HepG2 (cell line): ENCODE measurements around the gene BID. TPM values are rescaled to one million over a fixed set of nuclear protein-coding genes. Genes with fewer than 3 reads are reported as not detected.
"Not testable (repeated sequence)": the region's sequence is repeated elsewhere in the genome, so short reads cannot be mapped to it uniquely, and the experiment has no call there.

ENCODE experiments used
- ATAC-seq: fragments of 200-7000 bp; cut with Tn5 transposase; 3 replicates; pipeline ENCODE4 v1.9.1; 2020; ENCODE audit warnings: mild to moderate bottlenecking, moderate library complexity
- BruUV-seq: library from RNA; stranded (reverse); fragments of 400-500 nt; replicated peaks from 2 replicates; lab custom pipeline; 2021; lab: Mats Ljungman, UMichigan
- CTCF ChIA-PET: fragments of 300-600 bp; formaldehyde crosslinking; extraction: SDS; loops from one replicate; lab custom pipeline; 2021; ENCODE audit warnings: low total read pairs, inconsistent platforms, low intra/inter-chr PET ratio; lab: Yijun Ruan, JAX
- POLR2A ChIA-PET: fragments of 350-600 bp; sonication (Branson Sonifier 250); formaldehyde crosslinking; loops from one replicate; lab custom pipeline; 2020; ENCODE audit warnings: antibody characterized with exemption, inconsistent platforms; lab: Yijun Ruan, JAX
- DNase-seq: peaks from one replicate; pipeline ENCODE4 v3.0.0-alpha.2; 2015; ENCODE audit warnings: low spot score
- FAIRE-seq: peaks from 3 replicates; lab custom pipeline; 2011; peaks lifted over from hg19 to GRCh38; lab: Jason Lieb, UNC
- H2AFZ ChIP-seq: one replicate; pipeline ENCODE4 v1.6.1; 2011; ENCODE audit warnings: low read length, inconsistent platforms
- H3K27ac ChIP-seq: fragments of 300-600 bp; 3 replicates; pipeline ENCODE4 v1.8.0; 2011; ENCODE audit warnings: mixed run types, mild to moderate bottlenecking, mixed read lengths, low read length, inconsistent platforms; ENCODE audit not compliant: insufficient read depth; ENCODE audit errors: extremely low read length
- H3K27me3 ChIP-seq, 2 experiments: fragments of 200-600 bp in 1 of 2; 2 replicates in 1 of 2; 3 replicates in 1 of 2; pipeline versions ENCODE4 v1.6.0 to v1.8.0; 2011; ENCODE audit warnings: low read length in 2 of 2, mild to moderate bottlenecking in 2 of 2, moderate library complexity in 2 of 2, inconsistent platforms in 1 of 2; ENCODE audit not compliant: insufficient read depth in 2 of 2, control insufficient read depth in 1 of 2
- H3K36me3 ChIP-seq, 2 experiments: fragments of 200-600 bp in 1 of 2; replicated peaks in 1 of 2; 2 replicates in 1 of 2; 3 replicates in 1 of 2; pipeline versions ENCODE4 v1.5.1 to v1.8.0; 2011; ENCODE audit warnings: low read length in 2 of 2, inconsistent platforms in 1 of 2; ENCODE audit not compliant: insufficient read depth in 2 of 2, control insufficient read depth in 1 of 2
- H3K4me1 ChIP-seq: 2 replicates; pipeline ENCODE4 v1.5.1; 2012; ENCODE audit warnings: low read length, inconsistent platforms; ENCODE audit not compliant: insufficient read depth
- H3K4me2 ChIP-seq: 2 replicates; pipeline ENCODE4 v1.6.0; 2011; ENCODE audit warnings: low read depth, low read length, inconsistent platforms
- H3K4me3 ChIP-seq, 3 experiments: fragments of 200-600 bp in 1 of 3; sonication (generic), shearing (Covaris generic) in 1 of 3; replicated peaks in 1 of 3; 2 replicates each; pipeline ENCODE4 v1.5.1; 2011 to 2016; ENCODE audit warnings: low read length in 3 of 3, inconsistent platforms in 2 of 3, low read depth in 2 of 3, mild to moderate bottlenecking in 2 of 3, control low read depth in 1 of 3, mixed read lengths in 1 of 3; ENCODE audit not compliant: insufficient read depth in 1 of 3
- H3K79me2 ChIP-seq: one replicate; pipeline ENCODE4 v1.6.1; 2011; ENCODE audit warnings: low read length, inconsistent platforms; ENCODE audit not compliant: insufficient read depth
- H3K9ac ChIP-seq: 2 replicates; pipeline ENCODE4 v1.6.0; 2011; ENCODE audit warnings: mild to moderate bottlenecking, low read depth, low read length, inconsistent platforms; ENCODE audit not compliant: insufficient read depth
- H3K9me3 ChIP-seq: 2 replicates; pipeline ENCODE4 v1.5.1; 2012; ENCODE audit warnings: mild to moderate bottlenecking, low read length
- H4K20me1 ChIP-seq: 2 replicates; pipeline ENCODE4 v1.6.0; 2011; ENCODE audit warnings: inconsistent platforms, mild to moderate bottlenecking, low read length, moderate library complexity; ENCODE audit not compliant: insufficient read depth
- CEBPB ChIP-seq: IDR thresholded peaks from 2 replicates; pipeline ENCODE4 v1.6.1; 2011; ENCODE audit warnings: low read depth, low read length, improper control_type of control experiment, borderline replicate concordance
- JUND ChIP-seq: sonication (generic); formaldehyde crosslinking; IDR thresholded peaks from 2 replicates; pipeline ENCODE4 v1.8.0; 2022; ENCODE audit warnings: mild to moderate bottlenecking, missing genetic modification reagents
- KMT2A ChIP-seq: sonication (generic); formaldehyde crosslinking; IDR thresholded peaks from 2 replicates; pipeline ENCODE4 v1.4.0; 2020; ENCODE audit warnings: missing genetic modification reagents
- ZNF792 ChIP-seq: IDR thresholded peaks from 2 replicates; pipeline ENCODE4 v1.6.1; 2016
- WGBS: methylation state at CpG from one replicate; pipeline ENCODE4 v1.1.6; 2017; ENCODE audit warnings: low lambda C conversion rate; 5-methylcytosine and 5-hydroxymethylcytosine counted together
- in situ Hi-C: cut with HindIII; loops from 2 replicates; pipeline ENCODE4 v1.10.0; 2017; ENCODE audit warnings: low pct_unique_long_range_greater_than_20kb; ENCODE audit not compliant: extremely low pct_ligation_motif_present
- intact Hi-C: fragments of 100-400 bp; cut with micrococcal nuclease; formaldehyde crosslinking; loops from one replicate; pipeline ENCODE4 v1.10.0; 2022; ENCODE audit not compliant: unreplicated experiment
- polyA plus RNA-seq, 8 experiments: library from polyadenylated mRNA; depleted of rRNA in 3 of 8; stranded (reverse) in 7 of 8; unstranded in 1 of 8; fragments of >200 nt; fragmentation: Illumina TruSeq in 4 of 8; extraction: Trizol in 4 of 8; gene quantifications; 2 replicates each; pipeline versions ENCODE4 v1.2.1 to v1.2.3, GENCODE V29; 2011 to 2016; ENCODE audit warnings: low read depth in 4 of 8, missing spikeins in 1 of 8, mixed read lengths in 1 of 8; ENCODE audit not compliant: insufficient read depth in 1 of 8
- total RNA-seq, 5 experiments: library from RNA; depleted of rRNA; stranded (reverse); fragments of >200 nt; fragmentation: Illumina TruSeq; extraction: Trizol; gene quantifications; 2 replicates each; pipeline ENCODE4 v1.2.3, GENCODE V29; 2016; ENCODE audit warnings: low read depth in 1 of 5
- TF ChIP-seq, protein P1 (sequence below): sonication (generic); formaldehyde crosslinking; conservative IDR thresholded peaks from 2 replicates; pipeline ENCODE4 v1.4.0; 2020; ENCODE audit warnings: mild to moderate bottlenecking, missing genetic modification reagents, moderate library complexity

The BID gene
- total and polyA plus RNA-seq, 2 of the 13 experiments (the other 11 are each of a cell fraction or from before 2014, with no cell fraction given) = 35.3 to 51.7 TPM

- H3K27ac ChIP-seq = no peak overlapping the region
- ChIA-PET POLR2A (no interaction called here), CTCF (no interaction called here)
- no peaks in the 10 kb centered on the region for H3K27me3 ChIP-seq
- no peaks in the 10 kb centered on the region for H3K79me2 ChIP-seq
- no peaks in the 10 kb centered on the region for H4K20me1 ChIP-seq
- intact Hi-C loops (no loop called here), in situ Hi-C loops (loop anchor here (5.0 kb wide), 1 partner anchor 38 kb away; no protein-coding TSS in a partner anchor)
- no peaks in the 10 kb centered on the region for H3K4me1 ChIP-seq
- no peak overlapping the region for H3K4me2 ChIP-seq
- WGBS = 93% methylated on average over 7 of the region's 7 CpGs
- ATAC-seq (no peak), DNase-seq (no peak), FAIRE-seq (no peak)
- no TSS peak for BruUV-seq
- TF ChIP-seq KMT2A (CRISPR knock-in tag) (no peak), ZNF792 (CRISPR knock-in tag) (no peak)
- TF ChIP-seq, protein P1, sequence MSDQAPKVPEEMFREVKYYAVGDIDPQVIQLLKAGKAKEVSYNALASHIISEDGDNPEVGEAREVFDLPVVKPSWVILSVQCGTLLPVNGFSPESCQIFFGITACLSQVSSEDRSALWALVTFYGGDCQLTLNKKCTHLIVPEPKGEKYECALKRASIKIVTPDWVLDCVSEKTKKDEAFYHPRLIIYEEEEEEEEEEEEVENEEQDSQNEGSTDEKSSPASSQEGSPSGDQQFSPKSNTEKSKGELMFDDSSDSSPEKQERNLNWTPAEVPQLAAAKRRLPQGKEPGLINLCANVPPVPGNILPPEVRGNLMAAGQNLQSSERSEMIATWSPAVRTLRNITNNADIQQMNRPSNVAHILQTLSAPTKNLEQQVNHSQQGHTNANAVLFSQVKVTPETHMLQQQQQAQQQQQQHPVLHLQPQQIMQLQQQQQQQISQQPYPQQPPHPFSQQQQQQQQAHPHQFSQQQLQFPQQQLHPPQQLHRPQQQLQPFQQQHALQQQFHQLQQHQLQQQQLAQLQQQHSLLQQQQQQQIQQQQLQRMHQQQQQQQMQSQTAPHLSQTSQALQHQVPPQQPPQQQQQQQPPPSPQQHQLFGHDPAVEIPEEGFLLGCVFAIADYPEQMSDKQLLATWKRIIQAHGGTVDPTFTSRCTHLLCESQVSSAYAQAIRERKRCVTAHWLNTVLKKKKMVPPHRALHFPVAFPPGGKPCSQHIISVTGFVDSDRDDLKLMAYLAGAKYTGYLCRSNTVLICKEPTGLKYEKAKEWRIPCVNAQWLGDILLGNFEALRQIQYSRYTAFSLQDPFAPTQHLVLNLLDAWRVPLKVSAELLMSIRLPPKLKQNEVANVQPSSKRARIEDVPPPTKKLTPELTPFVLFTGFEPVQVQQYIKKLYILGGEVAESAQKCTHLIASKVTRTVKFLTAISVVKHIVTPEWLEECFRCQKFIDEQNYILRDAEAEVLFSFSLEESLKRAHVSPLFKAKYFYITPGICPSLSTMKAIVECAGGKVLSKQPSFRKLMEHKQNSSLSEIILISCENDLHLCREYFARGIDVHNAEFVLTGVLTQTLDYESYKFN (CRISPR knock-in tag) = no peak
- no peak overlapping the region for H3K9ac ChIP-seq
- H3K9me3 ChIP-seq = no peaks in the 10 kb centered on the region
- no peak overlapping the region for H2AFZ ChIP-seq
- no peak overlapping the region for H3K4me3 ChIP-seq
- peaks cover 4 to 15% of the 10 kb centered on the region in 2 experiments; a peak in 4 of 5 replicates for H3K36me3 ChIP-seq
Measured at GRCh38 chr22:17699696-17700340, 74.5 kb downstream of the BID start.

DNA sequence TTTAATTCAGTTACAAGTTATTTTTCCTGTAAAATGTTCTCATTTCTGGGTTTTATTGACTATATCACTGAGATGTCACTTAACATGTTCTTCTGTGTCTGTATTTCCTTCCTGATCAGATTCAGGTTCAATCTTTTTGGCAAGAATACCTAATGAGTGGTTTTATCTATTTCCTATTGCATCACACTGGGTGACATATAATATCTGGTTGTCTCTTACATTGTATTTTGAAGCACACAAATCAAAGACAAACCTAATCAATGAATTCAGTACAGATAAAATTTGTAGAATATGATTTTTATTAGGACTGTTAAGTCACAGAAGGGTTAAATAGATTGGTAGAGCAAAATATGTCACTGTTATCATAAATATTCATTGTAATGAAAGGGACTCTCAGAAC is 75.3 kb downstream of the BID start:
- Histone ChIP-seq H3K36me3 (peaks cover 4 to 13% of the 10 kb centered on the region in 2 experiments; a peak in 4 of 5 replicates), H3K27ac (no peak overlapping the region), H3K4me1 (no peaks in the 10 kb centered on the region), H3K9me3 (no peaks in the 10 kb centered on the region), H3K79me2 (no peaks in the 10 kb centered on the region), H3K4me3 (no peak overlapping the region), H3K27me3 (no peaks in the 10 kb centered on the region), H2AFZ (no peak overlapping the region), H3K4me2 (no peak overlapping the region), H4K20me1 (no peaks in the 10 kb centered on the region), H3K9ac (no peak overlapping the region)
- ChIA-PET POLR2A (no interaction called here), CTCF (no interaction called here)
- DNase-seq (no peak), ATAC-seq (no peak), FAIRE-seq (no peak)
- BruUV-seq = no TSS peak
- in situ Hi-C loops = loop anchor here (5.0 kb wide), 1 partner anchor 37 kb away; no protein-coding TSS in a partner anchor
- intact Hi-C loops = no loop called here
- TF ChIP-seq JUND (CRISPR knock-in tag) (no peak), CEBPB (peak; percentile 31; the same call in 1 of the 2 replicates)

DNA sequence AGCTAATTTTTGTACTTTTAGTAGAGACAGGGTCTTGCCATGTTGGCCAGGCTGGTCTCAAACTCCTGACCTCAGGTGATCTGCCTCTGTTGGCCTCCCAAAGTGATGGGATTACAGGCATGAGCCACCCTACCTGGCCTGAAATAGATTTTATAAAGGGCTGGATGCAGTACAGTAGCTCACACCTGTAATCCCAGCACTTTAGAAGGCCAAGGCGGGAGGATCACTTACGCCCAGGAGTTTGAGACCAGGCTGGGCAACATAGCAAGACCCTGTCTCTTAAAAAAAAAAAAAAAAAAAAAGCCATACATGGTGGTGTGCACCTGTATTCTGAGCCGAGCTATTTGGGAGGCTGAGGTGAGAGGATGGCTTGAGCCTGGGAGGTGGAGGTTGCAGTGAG is 76.0 kb downstream of the BID start:
- FAIRE-seq, H4K20me1 ChIP-seq, ATAC-seq, H3K79me2 ChIP-seq, H3K27me3 ChIP-seq, CTCF ChIA-PET, POLR2A ChIA-PET, H2AFZ ChIP-seq, H3K9ac ChIP-seq, intact Hi-C loops, DNase-seq, BruUV-seq, H3K4me3 ChIP-seq, H3K9me3 ChIP-seq, H3K27ac ChIP-seq, H3K4me2 ChIP-seq, H3K4me1 ChIP-seq: not testable (repeated sequence)
- in situ Hi-C loops = loop anchor here (5.0 kb wide), 1 partner anchor 36 kb away; no protein-coding TSS in a partner anchor
- H3K36me3 ChIP-seq = peaks cover 4 to 11% of the 10 kb centered on the region in 2 experiments; a peak in 4 of 5 replicates
- 98% methylated on average over 3 of the region's 3 CpGs for WGBS
